Measurements from ENCODE around the gene NOS1.
"Not testable (repeated sequence)": the region's sequence is repeated elsewhere in the genome, so short reads cannot be mapped to it uniquely, and the experiment has no call there.

NOS1 gene

GRCh38 chr12:117209626-117210025 is 151.8 kb downstream of the NOS1 start:
- DNase-seq: no peak

- DNase-seq: no peak
Observed at GRCh38 chr12:117208811-117209455, 152.5 kb downstream of the NOS1 start.

GRCh38 chr12:117208206-117208605 is 153.2 kb downstream of the NOS1 start:
- no peak for DNase-seq

- no peak for DNase-seq
Observed at GRCh38 chr12:117207675-117208074, 153.8 kb downstream of the NOS1 start.

GRCh38 chr12:117202556-117202955 is 158.9 kb downstream of the NOS1 start:
- DNase-seq: no peak

GRCh38 chr12:117202033-117202432 is 159.4 kb downstream of the NOS1 start:
- DNase-seq: no peak

- DNase-seq: not testable (repeated sequence)
Observed at GRCh38 chr12:117199956-117200744, 161.3 kb downstream of the NOS1 start.

GRCh38 chr12:117196334-117196733 is 165.1 kb downstream of the NOS1 start:
- not testable (repeated sequence) for DNase-seq

GRCh38 chr12:117195027-117195426 is 166.4 kb downstream of the NOS1 start:
- peak in 1 of 51 donors; percentile 9 for DNase-seq

- DNase-seq: no peak
Observed at GRCh38 chr12:117193903-117194302, 167.5 kb downstream of the NOS1 start.

GRCh38 chr12:117192581-117192980 is 168.8 kb downstream of the NOS1 start:
- DNase-seq: not testable (repeated sequence)

GRCh38 chr12:117192057-117192456 is 169.4 kb downstream of the NOS1 start:
- DNase-seq: no peak

GRCh38 chr12:117190210-117190781 is 171.1 kb downstream of the NOS1 start, which contains the start of gene FBXO21:
TSS of gene FBXO21 (minus strand) at chr12:117190470. CDS start at chr12:117190456, 14 bp downstream.
- DNase-seq: peak in 50 of 51 donors; percentile 38 to 96 (median 86)

- peak in 29 of 51 donors; percentile 7 to 55 (median 25) for DNase-seq
Observed at GRCh38 chr12:117189725-117190209, 171.7 kb downstream of the NOS1 start.

GRCh38 chr12:117188961-117189724 is 172.3 kb downstream of the NOS1 start:
- DNase-seq: peak in 27 of 51 donors; percentile 4 to 73 (median 33)

GRCh38 chr12:117188121-117188665 is 173.2 kb downstream of the NOS1 start:
- DNase-seq: peak in 1 of 51 donors; percentile 7

GRCh38 chr12:117187421-117187820 is 174.0 kb downstream of the NOS1 start:
- peak in 1 of 51 donors; percentile 21 for DNase-seq

GRCh38 chr12:117182866-117183265 is 178.6 kb downstream of the NOS1 start:
- no peak for DNase-seq

- DNase-seq: not testable (repeated sequence)
Observed at GRCh38 chr12:117181468-117181843, 180.0 kb downstream of the NOS1 start.

- no peak for DNase-seq
Observed at GRCh38 chr12:117180758-117181467, 180.5 kb downstream of the NOS1 start.
